ENCODE results near the gene FAM184B. TPM values are rescaled to one million over a fixed set of nuclear protein-coding genes. Genes with fewer than 3 reads are reported as not detected.

The FAM184B gene
- polyA plus RNA-seq, 1 donor = 0.04 TPM

DNA sequence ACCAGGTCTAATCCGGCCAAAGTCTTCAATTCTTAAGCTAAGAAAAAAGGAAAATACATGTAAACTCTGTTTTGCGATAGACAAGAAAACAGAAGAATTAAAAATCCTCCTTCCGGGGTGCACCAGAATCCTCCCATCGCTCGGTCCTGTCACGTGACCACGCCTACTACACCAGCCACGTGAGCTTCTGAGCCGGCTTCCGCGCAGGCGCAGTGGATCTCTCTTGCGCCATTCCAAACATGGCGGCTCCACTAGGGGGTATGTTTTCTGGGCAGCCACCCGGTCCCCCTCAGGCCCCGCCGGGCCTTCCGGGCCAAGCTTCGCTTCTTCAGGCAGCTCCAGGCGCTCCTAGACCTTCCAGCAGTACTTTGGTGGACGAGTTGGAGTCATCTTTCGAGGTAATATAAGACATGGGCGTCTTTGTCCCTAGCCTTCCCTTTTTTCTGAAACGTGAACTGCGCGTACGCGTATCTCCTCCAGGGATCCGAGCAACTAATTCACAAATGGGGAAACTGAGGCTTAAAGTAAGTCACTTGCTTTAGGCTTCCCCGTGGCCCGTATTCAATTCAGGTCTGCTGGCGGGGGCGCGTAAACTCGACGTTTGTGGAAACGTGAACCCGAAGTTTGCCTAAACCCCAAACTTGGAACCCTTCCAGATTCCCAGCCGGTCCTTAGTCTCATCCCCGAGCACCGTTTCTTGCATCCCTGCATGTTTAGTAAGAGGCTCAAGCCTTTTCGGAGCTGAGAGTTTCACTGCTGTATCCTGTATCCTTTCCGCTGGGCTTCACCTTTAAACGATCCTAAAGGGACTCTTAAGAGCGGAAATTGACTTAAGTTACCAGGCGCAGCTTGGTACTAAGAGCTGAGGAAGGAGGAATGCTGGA, 166.8 kb downstream of the FAM184B start, which contains the start of gene MED28:
MED28 (plus strand) TSS at position 226 of the 884 bp plus-strand sequence; CDS start at position 240, 14 bp downstream.
- peak within 1 kb of the TSS; percentile 68 for H3K27ac ChIP-seq (ENCODE audit: low read length)
- peak; percentile 94 to 95 for DNase-seq
- WGBS (ENCODE audit: insufficient coverage, low lambda C conversion rate) = no CpG with 5 or more reads among the region's 46 CpGs
- no peaks in the 10 kb centered on the region for H3K27me3 ChIP-seq (ENCODE audit: control insufficient read depth, insufficient read depth, low read length)
- H3K9me3 ChIP-seq (ENCODE audit: control insufficient read depth, low read depth, low read length) = no peaks in the 10 kb centered on the region
- H3K4me3 ChIP-seq (ENCODE audit: low read length) = peak within 1 kb of the TSS; percentile 79
- peaks cover 24% of the 10 kb centered on the region for H3K36me3 ChIP-seq (ENCODE audit: control insufficient read depth, insufficient read depth, low read length)
- peaks cover 6% of the 10 kb centered on the region for H3K4me1 ChIP-seq (ENCODE audit: control insufficient read depth, insufficient read depth, low read length)

DNA sequence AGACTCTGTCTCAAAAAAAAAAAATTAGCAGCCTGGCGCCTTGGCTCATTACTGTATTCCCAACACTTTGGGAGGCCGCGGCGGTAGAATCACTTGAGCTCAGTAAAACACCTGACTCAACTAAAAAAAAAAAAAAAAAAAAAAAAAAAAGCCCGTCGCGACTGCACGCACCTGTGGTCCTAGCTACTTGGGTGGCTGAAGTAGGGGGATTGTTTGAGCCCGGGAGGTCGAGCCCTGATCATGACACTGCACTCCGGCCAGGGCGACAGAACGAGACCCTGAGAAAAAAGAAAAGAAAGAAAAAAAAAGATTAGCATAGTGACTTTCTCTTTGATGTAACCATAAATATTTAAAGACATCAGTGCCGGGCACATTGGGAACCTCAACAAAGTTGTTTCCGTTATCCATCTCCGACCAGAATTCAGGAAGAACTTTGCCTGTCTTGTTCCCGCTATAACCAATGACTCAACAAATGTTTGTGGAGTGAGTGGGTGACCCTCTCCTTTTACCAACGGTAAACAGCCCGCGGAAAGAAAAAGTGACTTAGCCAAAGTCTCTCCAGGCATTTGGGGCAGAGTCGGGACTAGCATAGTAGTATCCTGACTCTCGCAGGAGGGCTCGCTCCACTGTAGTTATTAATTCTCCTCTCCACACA, 167.5 kb downstream of the FAM184B start:
- no peak for DNase-seq
- WGBS (ENCODE audit: insufficient coverage, low lambda C conversion rate) = 0% methylated on average over 3 of the region's 23 CpGs
- no peaks in the 10 kb centered on the region for H3K27me3 ChIP-seq (ENCODE audit: control insufficient read depth, insufficient read depth, low read length)

DNA sequence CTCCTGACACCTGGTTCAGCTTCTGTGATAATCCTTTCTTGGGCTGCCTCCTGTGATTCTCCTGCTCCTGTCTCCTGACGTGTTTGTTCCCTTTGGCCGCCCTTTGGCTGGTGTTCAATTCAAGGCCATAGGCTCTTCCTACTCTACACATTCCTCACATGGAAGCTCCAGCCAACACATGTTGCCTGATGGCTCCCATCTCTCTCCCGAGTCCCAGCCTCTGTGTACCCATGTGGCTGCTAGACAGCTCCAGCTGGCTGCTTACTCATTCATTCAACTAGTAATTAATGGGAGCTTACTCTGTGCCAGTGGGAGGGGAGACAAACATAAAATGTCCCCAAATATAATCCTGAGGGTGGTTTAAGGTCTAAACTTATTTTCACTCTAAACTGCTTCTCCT, 176.2 kb downstream of the FAM184B start:
- 100% methylated on average over 2 of the region's 3 CpGs for WGBS (ENCODE audit: insufficient coverage, low lambda C conversion rate)
- no peak for DNase-seq
- Histone ChIP-seq H3K36me3 (ENCODE audit: control insufficient read depth, insufficient read depth, low read length) (peaks cover 42% of the 10 kb centered on the region), H3K27ac (ENCODE audit: low read length) (no peak overlapping the region), H3K9me3 (ENCODE audit: control insufficient read depth, low read depth, low read length) (no peaks in the 10 kb centered on the region), H3K4me1 (ENCODE audit: control insufficient read depth, insufficient read depth, low read length) (no peaks in the 10 kb centered on the region), H3K4me3 (ENCODE audit: low read length) (no peak overlapping the region), H3K27me3 (ENCODE audit: control insufficient read depth, insufficient read depth, low read length) (no peaks in the 10 kb centered on the region)

More for the DNA sequence above, 167.5 kb downstream of the FAM184B start:
- no peaks in the 10 kb centered on the region for H3K9me3 ChIP-seq (ENCODE audit: control insufficient read depth, low read depth, low read length)
- H3K27ac ChIP-seq (ENCODE audit: low read length) = peak overlapping the region; percentile 68
- peaks cover 17% of the 10 kb centered on the region for H3K36me3 ChIP-seq (ENCODE audit: control insufficient read depth, insufficient read depth, low read length)
- H3K4me1 ChIP-seq (ENCODE audit: control insufficient read depth, insufficient read depth, low read length) = peaks cover 6% of the 10 kb centered on the region
- peak overlapping the region; percentile 79 for H3K4me3 ChIP-seq (ENCODE audit: low read length)

DNA sequence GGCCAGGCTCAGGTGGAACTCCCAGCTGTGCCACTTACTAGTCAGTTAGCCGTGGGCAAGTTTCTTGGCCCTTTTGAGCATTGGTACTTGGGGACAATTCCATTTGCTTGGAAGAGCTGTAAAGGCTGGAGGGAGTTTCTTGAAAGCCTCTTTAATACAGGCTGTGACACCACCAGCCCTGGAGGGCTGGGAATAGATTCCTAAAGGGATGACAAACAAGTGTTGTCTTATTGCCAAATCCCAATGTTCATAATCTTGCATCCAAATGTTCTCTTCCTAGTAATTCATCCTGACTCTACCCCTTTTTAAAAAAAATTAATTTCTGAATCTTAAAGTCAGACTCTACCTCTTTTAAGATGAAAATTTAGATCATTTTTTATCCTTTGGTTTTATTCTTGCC, 181.6 kb downstream of the FAM184B start:
- Histone ChIP-seq H3K27ac (ENCODE audit: low read length) (no peak overlapping the region), H3K27me3 (ENCODE audit: control insufficient read depth, insufficient read depth, low read length) (no peaks in the 10 kb centered on the region), H3K4me1 (ENCODE audit: control insufficient read depth, insufficient read depth, low read length) (no peaks in the 10 kb centered on the region), H3K36me3 (ENCODE audit: control insufficient read depth, insufficient read depth, low read length) (peaks cover 53% of the 10 kb centered on the region), H3K9me3 (ENCODE audit: control insufficient read depth, low read depth, low read length) (no peaks in the 10 kb centered on the region), H3K4me3 (ENCODE audit: low read length) (no peak overlapping the region)
- no CpG with 5 or more reads among the region's 1 CpG for WGBS (ENCODE audit: insufficient coverage, low lambda C conversion rate)
- DNase-seq = no peak

DNA sequence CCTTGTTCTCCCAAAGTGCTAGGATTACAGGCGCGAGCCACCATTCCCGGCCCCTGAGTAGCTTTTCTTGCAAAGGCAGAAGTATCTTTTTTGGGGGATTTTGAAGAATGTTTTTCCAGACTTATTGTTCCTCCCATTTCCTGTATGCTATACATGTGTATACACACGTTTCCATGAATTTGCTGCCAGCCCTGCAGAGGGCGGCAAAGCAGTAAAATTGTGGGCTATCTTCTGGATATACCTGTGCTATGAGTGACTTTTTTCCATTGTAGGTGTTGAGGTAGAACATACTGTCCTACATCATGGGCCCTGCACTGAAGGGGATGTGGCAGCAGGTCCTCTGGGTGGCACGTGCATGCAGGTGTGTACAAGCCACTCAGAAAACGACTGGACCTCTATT, 183.9 kb downstream of the FAM184B start:
- peak in 1 of 2 donors; percentile 18 for DNase-seq
- no CpG with 5 or more reads among the region's 7 CpGs for WGBS (ENCODE audit: insufficient coverage, low lambda C conversion rate)
- no peak overlapping the region for H3K4me3 ChIP-seq (ENCODE audit: low read length)
- H3K4me1 ChIP-seq (ENCODE audit: control insufficient read depth, insufficient read depth, low read length) = no peaks in the 10 kb centered on the region
- H3K27ac ChIP-seq (ENCODE audit: low read length) = no peak overlapping the region
- H3K9me3 ChIP-seq (ENCODE audit: control insufficient read depth, low read depth, low read length) = no peaks in the 10 kb centered on the region
- H3K36me3 ChIP-seq (ENCODE audit: control insufficient read depth, insufficient read depth, low read length) = peaks cover 56% of the 10 kb centered on the region
- H3K27me3 ChIP-seq (ENCODE audit: control insufficient read depth, insufficient read depth, low read length) = no peaks in the 10 kb centered on the region

DNA sequence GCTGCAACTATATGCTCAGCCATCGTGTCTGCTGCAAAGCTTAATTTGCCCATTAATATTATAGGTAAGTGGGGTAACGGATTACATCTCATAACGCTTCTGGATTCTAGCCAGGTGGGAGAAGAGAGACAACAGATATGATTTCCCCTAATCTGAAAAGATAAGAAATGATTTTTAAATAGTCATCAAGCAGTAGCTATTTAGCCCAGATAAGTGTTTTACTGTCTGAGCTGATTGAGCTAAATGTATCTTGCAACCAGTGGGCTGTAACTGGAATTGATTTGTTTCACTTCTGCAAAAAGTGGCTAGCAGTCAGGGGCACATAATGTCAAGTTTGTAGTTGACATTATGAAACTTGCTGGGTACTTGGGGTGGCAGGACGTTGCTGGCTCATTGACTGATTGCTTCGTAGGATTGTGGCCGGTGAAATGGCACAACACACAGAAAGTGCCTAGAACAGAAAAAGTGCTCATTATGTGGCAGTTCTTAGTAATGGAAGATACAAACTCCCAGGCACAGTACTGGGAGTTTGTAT, 185.9 kb downstream of the FAM184B start:
- Histone ChIP-seq H3K9me3 (ENCODE audit: control insufficient read depth, low read depth, low read length) (no peaks in the 10 kb centered on the region), H3K4me1 (ENCODE audit: control insufficient read depth, insufficient read depth, low read length) (no peaks in the 10 kb centered on the region), H3K27ac (ENCODE audit: low read length) (no peak overlapping the region), H3K36me3 (ENCODE audit: control insufficient read depth, insufficient read depth, low read length) (peaks cover 56% of the 10 kb centered on the region), H3K27me3 (ENCODE audit: control insufficient read depth, insufficient read depth, low read length) (no peaks in the 10 kb centered on the region), H3K4me3 (ENCODE audit: low read length) (no peak overlapping the region)
- no CpG with 5 or more reads among the region's 6 CpGs for WGBS (ENCODE audit: insufficient coverage, low lambda C conversion rate)
- DNase-seq = no peak

DNA sequence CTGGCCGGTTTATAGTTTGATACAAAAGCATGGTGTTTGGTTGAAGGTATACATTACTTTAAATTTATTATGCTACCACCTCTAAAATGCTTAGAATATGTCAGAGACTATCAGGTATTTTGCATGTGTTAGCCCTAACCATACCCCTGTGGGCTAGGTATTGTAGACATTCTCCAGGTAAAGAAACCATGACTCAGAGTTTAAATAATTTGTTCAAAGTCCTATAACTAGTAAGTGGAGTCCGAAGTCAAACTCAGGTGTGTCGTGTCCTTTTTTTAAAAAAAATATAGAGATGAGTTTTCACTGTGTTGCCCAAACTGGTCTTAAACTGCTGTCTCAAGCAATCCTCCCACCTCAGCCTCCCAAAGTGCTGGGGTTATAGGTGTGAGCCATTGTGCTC, 192.1 kb downstream of the FAM184B start:
- H3K27me3 ChIP-seq (ENCODE audit: control insufficient read depth, insufficient read depth, low read length) = no peaks in the 10 kb centered on the region
- no peak overlapping the region for H3K4me3 ChIP-seq (ENCODE audit: low read length)
- peak; percentile 47 to 70 for DNase-seq
- H3K36me3 ChIP-seq (ENCODE audit: control insufficient read depth, insufficient read depth, low read length) = peaks cover 60% of the 10 kb centered on the region
- no CpG with 5 or more reads among the region's 3 CpGs for WGBS (ENCODE audit: insufficient coverage, low lambda C conversion rate)
- H3K9me3 ChIP-seq (ENCODE audit: control insufficient read depth, low read depth, low read length) = no peaks in the 10 kb centered on the region
- peaks cover 12% of the 10 kb centered on the region for H3K4me1 ChIP-seq (ENCODE audit: control insufficient read depth, insufficient read depth, low read length)
- H3K27ac ChIP-seq (ENCODE audit: low read length) = peak overlapping the region; percentile 44

DNA sequence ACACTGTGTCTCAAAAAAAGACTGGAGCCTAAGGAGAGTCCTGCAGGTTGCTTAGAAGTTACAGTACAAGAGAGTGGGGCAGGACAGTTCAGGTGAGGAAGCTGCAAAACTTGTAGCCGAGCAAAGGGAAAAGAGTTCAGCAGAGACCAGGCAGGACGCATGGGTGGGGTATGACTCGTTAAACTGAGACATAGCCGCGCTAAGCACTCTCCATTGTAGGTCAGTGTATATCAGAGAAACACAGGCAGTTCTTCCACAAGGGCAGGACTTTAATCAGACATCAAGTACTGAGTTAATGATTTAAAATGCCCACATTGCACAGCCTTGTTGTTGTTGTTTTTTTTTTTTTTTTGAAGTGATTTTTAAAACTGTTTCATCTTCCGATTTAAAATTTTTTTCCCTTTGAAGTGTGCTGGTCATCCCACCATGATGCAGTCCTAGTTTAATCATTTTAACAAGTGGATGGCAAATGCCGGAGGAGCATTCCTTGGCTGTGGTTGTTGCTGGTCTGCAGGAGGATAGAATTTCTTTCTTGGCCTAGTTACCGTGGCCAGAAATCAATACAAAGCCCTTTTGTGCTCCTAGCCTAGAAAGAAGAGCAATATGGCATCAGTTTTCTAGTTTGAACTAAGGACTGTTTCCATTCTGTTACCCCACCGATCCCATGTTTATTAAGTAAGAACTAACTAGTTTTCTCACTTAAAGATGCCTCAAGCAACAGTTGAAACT, 194.2 kb downstream of the FAM184B start:
- Histone ChIP-seq H3K36me3 (ENCODE audit: control insufficient read depth, insufficient read depth, low read length) (peaks cover 74% of the 10 kb centered on the region), H3K4me1 (ENCODE audit: control insufficient read depth, insufficient read depth, low read length) (peaks cover 12% of the 10 kb centered on the region), H3K9me3 (ENCODE audit: control insufficient read depth, low read depth, low read length) (no peaks in the 10 kb centered on the region), H3K27me3 (ENCODE audit: control insufficient read depth, insufficient read depth, low read length) (no peaks in the 10 kb centered on the region), H3K4me3 (ENCODE audit: low read length) (no peak overlapping the region), H3K27ac (ENCODE audit: low read length) (peak overlapping the region; percentile 18)
- WGBS (ENCODE audit: insufficient coverage, low lambda C conversion rate) = 87% methylated on average over 4 of the region's 9 CpGs
- DNase-seq = peak in 1 of 2 donors; percentile 16

DNA sequence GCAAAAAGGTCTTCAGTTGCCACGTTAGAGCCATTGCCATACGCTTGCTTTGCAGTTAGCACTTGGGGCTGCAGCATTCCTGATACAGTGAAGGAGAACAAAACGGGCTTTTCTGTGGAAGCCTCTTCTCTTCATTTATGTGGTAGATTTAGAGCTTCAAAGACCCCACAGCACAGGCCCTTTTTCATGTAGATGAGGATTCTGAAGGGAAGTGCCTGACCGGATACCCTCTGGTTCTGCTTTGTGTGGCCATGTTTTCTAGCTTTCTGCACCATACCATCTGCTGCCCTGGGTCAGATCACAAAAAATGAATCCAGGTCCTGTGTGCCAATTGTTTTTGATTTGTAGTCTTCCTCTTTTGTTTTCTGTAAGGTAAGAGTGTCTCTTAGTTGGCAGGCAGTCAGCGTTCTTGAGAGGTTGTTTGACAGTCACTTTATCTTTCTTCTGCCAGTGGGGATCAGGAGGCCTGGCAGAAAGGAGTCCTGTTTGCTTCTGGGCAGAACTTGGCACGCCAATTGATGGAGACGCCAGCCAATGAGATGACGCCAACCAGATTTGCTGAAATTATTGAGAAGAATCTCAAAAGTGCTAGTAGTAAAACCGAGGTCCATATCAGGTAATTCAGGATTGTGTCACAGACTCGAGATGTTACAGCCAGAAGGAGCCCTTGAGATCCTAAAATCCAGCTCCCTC, 196.8 kb downstream of the FAM184B start:
- no peak overlapping the region for H3K4me3 ChIP-seq (ENCODE audit: low read length)
- 100% methylated on average over 2 of the region's 10 CpGs for WGBS (ENCODE audit: insufficient coverage, low lambda C conversion rate)
- no peak for DNase-seq
- no peaks in the 10 kb centered on the region for H3K27me3 ChIP-seq (ENCODE audit: control insufficient read depth, insufficient read depth, low read length)
- no peak overlapping the region for H3K27ac ChIP-seq (ENCODE audit: low read length)
- peaks cover 6% of the 10 kb centered on the region for H3K4me1 ChIP-seq (ENCODE audit: control insufficient read depth, insufficient read depth, low read length)
- no peaks in the 10 kb centered on the region for H3K9me3 ChIP-seq (ENCODE audit: control insufficient read depth, low read depth, low read length)
- H3K36me3 ChIP-seq (ENCODE audit: control insufficient read depth, insufficient read depth, low read length) = peaks cover 82% of the 10 kb centered on the region
